SK-N-SH (cell line): ENCODE results near the gene MAP2K3. TPM values are rescaled to one million over a fixed set of nuclear protein-coding genes. Genes with fewer than 3 reads are reported as not detected.

Experiments used
- CTCF ChIA-PET: fragments of 300-600, 350-600 bp; formaldehyde crosslinking; extraction: SDS; loops from one replicate; lab custom pipeline; 2021; lab: Yijun Ruan, JAX
- POLR2A ChIA-PET: fragments of 350-600 bp; sonication (Branson Sonifier 250); formaldehyde crosslinking; extraction: SDS; loops from one replicate; lab custom pipeline; 2020; ENCODE audit warnings: antibody characterized with exemption, inconsistent platforms; lab: Yijun Ruan, JAX
- DNase-seq: peaks from one replicate; pipeline ENCODE4 v3.0.0; 2012
- H2AFZ ChIP-seq: fragments of 200-600 bp; sonication (generic); 2 replicates; pipeline ENCODE4 v1.8.1; 2016; ENCODE audit warnings: antibody characterized with exemption, mild to moderate bottlenecking, low read depth
- H3F3A ChIP-seq: fragments of 200-600 bp; sonication (generic); replicated peaks from 2 replicates; pipeline ENCODE3; 2016; ENCODE audit warnings: antibody characterized with exemption, mild to moderate bottlenecking; ENCODE audit not compliant: insufficient read depth
- H3K27ac ChIP-seq, 2 experiments: fragments of 200-500 bp in 1 of 2; fragments of 200-600 bp in 1 of 2; sonication (Bioruptor generic) in 1 of 2; sonication (generic), shearing (Covaris generic) in 1 of 2; 2 replicates each; pipeline versions ENCODE4 v1.5.1 to v1.6.1; 2014 to 2016; ENCODE audit warnings: low read depth in 2 of 2, inconsistent platforms in 1 of 2, low read length in 1 of 2, mild to moderate bottlenecking in 1 of 2, mixed read lengths in 1 of 2
- H3K27me3 ChIP-seq: fragments of 200-600 bp; sonication (generic), shearing (Covaris generic); 2 replicates; pipeline ENCODE4 v1.6.1; 2016; ENCODE audit warnings: mixed run types; ENCODE audit not compliant: insufficient read depth
- H3K36me3 ChIP-seq, 2 experiments: fragments of 200-500 bp in 1 of 2; fragments of 200-600 bp in 1 of 2; sonication (Bioruptor generic) in 1 of 2; sonication (generic) in 1 of 2; replicated peaks in 1 of 2; 2 replicates each; pipeline versions ENCODE3 to v1.5.1; 2014 to 2016; ENCODE audit warnings: low read length in 1 of 2, mild to moderate bottlenecking in 1 of 2; ENCODE audit not compliant: insufficient read depth in 2 of 2, control insufficient read depth in 1 of 2
- H3K4me1 ChIP-seq, 2 experiments: fragments of 200-500 bp in 1 of 2; fragments of 200-600 bp in 1 of 2; sonication (Bioruptor generic) in 1 of 2; sonication (generic), shearing (Covaris generic) in 1 of 2; 2 replicates each; pipeline versions ENCODE4 v1.5.1 to v1.6.1; 2014 to 2016; ENCODE audit warnings: low read depth in 1 of 2, low read length in 1 of 2, mixed run types in 1 of 2; ENCODE audit not compliant: insufficient read depth in 2 of 2, control insufficient read depth in 1 of 2
- H3K4me2 ChIP-seq: fragments of 200-600 bp; sonication (generic), shearing (Covaris generic); 2 replicates; pipeline ENCODE4 v1.6.1; 2017; ENCODE audit warnings: mixed run types
- H3K4me3 ChIP-seq, 2 experiments: fragments of 200-500 bp in 1 of 2; fragments of 200-600 bp in 1 of 2; sonication (Bioruptor generic) in 1 of 2; sonication (generic), shearing (Covaris generic) in 1 of 2; 2 replicates each; pipeline versions ENCODE4 v1.5.1 to v1.8.1; 2014 to 2016; ENCODE audit warnings: low read depth in 2 of 2, inconsistent platforms in 1 of 2, low read length in 1 of 2, mild to moderate bottlenecking in 1 of 2, mixed read lengths in 1 of 2, moderate library complexity in 1 of 2
- H3K79me2 ChIP-seq: fragments of 200-600 bp; sonication (generic); 2 replicates; pipeline ENCODE4 v1.8.1; 2017; ENCODE audit warnings: mild to moderate bottlenecking; ENCODE audit not compliant: insufficient read depth
- H3K9ac ChIP-seq: fragments of 200-600 bp; sonication (generic); 2 replicates; pipeline ENCODE4 v1.6.1; 2017; ENCODE audit warnings: mixed run types
- H3K9me2 ChIP-seq: fragments of 200-600 bp; sonication (generic); 2 replicates; pipeline ENCODE4 v1.6.1; 2017; ENCODE audit warnings: mixed run types
- H3K9me3 ChIP-seq: fragments of 200-600 bp; sonication (generic); 2 replicates; pipeline ENCODE4 v1.6.1; 2017; ENCODE audit warnings: mixed run types, mild to moderate bottlenecking, moderate library complexity
- H4K20me1 ChIP-seq: fragments of 200-600 bp; sonication (generic); 2 replicates; pipeline ENCODE4 v1.6.1; 2017; ENCODE audit warnings: mild to moderate bottlenecking, mixed run types; ENCODE audit not compliant: insufficient read depth
- CHD2 ChIP-seq: fragments of 150-350 bp; IDR thresholded peaks from 2 replicates; pipeline ENCODE4 v1.6.1; 2018; ENCODE audit warnings: low read length; ENCODE audit not compliant: partially characterized antibody
- EP300 ChIP-seq, 2 experiments: IDR thresholded peaks; 2 replicates each; pipeline versions ENCODE4 v1.4.0 to v1.6.1; 2012; ENCODE audit warnings: borderline replicate concordance in 1 of 2, low read depth in 1 of 2, low read length in 1 of 2
- EZH2phosphoT487 ChIP-seq: fragments of 200-600 bp; sonication (generic); IDR thresholded peaks from 2 replicates; pipeline ENCODE4 v1.6.1; 2017; ENCODE audit warnings: low read depth, mixed run types, mild to moderate bottlenecking, antibody characterized with exemption, moderate library complexity, borderline replicate concordance
- FOSL2 ChIP-seq: IDR thresholded peaks from 2 replicates; pipeline ENCODE4 v1.4.0; 2012; ENCODE audit warnings: low read depth, mild to moderate bottlenecking, moderate library complexity, borderline replicate concordance
- FOXM1 ChIP-seq: IDR thresholded peaks from 2 replicates; pipeline ENCODE4 v1.4.0; 2012; ENCODE audit warnings: low read depth, mild to moderate bottlenecking
- GABPA ChIP-seq: IDR thresholded peaks from 2 replicates; pipeline ENCODE4 v1.4.0; 2012; ENCODE audit warnings: low read depth, mild to moderate bottlenecking
- IRF3 ChIP-seq: fragments of 150-350 bp; IDR thresholded peaks from 2 replicates; pipeline ENCODE4 v1.6.1; 2016; ENCODE audit warnings: mild to moderate bottlenecking, low read depth, low read length
- MEF2A ChIP-seq: IDR thresholded peaks from 2 replicates; pipeline ENCODE4 v1.4.0; 2012; ENCODE audit warnings: low read depth, borderline replicate concordance
- MXI1 ChIP-seq: IDR thresholded peaks from 2 replicates; pipeline ENCODE4 v1.6.1; 2012; ENCODE audit warnings: mild to moderate bottlenecking, low read depth, low read length, improper control_type of control experiment
- RCOR1 ChIP-seq: fragments of 150-350 bp; IDR thresholded peaks from 2 replicates; pipeline ENCODE4 v1.6.1; 2017; ENCODE audit warnings: antibody characterized with exemption, low read length
- RFX5 ChIP-seq: IDR thresholded peaks from 2 replicates; pipeline ENCODE4 v1.6.1; 2012; ENCODE audit warnings: mild to moderate bottlenecking, improper control_type of control experiment, low read length
- SMC3 ChIP-seq: IDR thresholded peaks from 2 replicates; pipeline ENCODE4 v1.6.1; 2012; ENCODE audit warnings: low read depth, low read length, improper control_type of control experiment
- TEAD4 ChIP-seq: IDR thresholded peaks from 2 replicates; pipeline ENCODE4 v1.4.0; 2012; ENCODE audit warnings: mild to moderate bottlenecking, borderline replicate concordance; ENCODE audit not compliant: insufficient read depth
- YY1 ChIP-seq: IDR thresholded peaks from 2 replicates; pipeline ENCODE4 v1.4.0; 2012; ENCODE audit warnings: low read depth, mild to moderate bottlenecking
- ZBTB33 ChIP-seq: IDR thresholded peaks from 2 replicates; pipeline ENCODE4 v1.4.0; 2012; ENCODE audit warnings: low read depth, borderline replicate concordance
- WGBS: methylation state at CpG from one replicate; pipeline ENCODE4 v1.1.6; 2017; ENCODE audit warnings: low lambda C conversion rate; 5-methylcytosine and 5-hydroxymethylcytosine counted together
- polyA plus RNA-seq, 3 experiments: library from polyadenylated mRNA; depleted of rRNA; stranded (reverse); fragments of >200 nt; gene quantifications; 2 replicates each; pipeline ENCODE4 v1.2.3, GENCODE V29; 2012
- TF ChIP-seq, protein P1 (sequence below): IDR thresholded peaks from 2 replicates; pipeline ENCODE4 v1.4.0; 2012; ENCODE audit warnings: low read depth
- TF ChIP-seq, protein P2 (sequence below): IDR thresholded peaks from 2 replicates; pipeline ENCODE4 v1.4.0; 2012; ENCODE audit warnings: low read depth, borderline replicate concordance
- TF ChIP-seq, protein P3 (sequence below): IDR thresholded peaks from 2 replicates; pipeline ENCODE4 v1.6.1; 2012; ENCODE audit warnings: mild to moderate bottlenecking, low read depth, low read length, moderate library complexity
- TF ChIP-seq, protein P4 (sequence below): fragments of 150-350 bp; IDR thresholded peaks from 2 replicates; pipeline ENCODE4 v1.6.1; 2017; ENCODE audit warnings: antibody characterized with exemption, low read length, low read depth, borderline replicate concordance

MAP2K3 gene
- polyA plus RNA-seq, 1 of the 3 experiments (the other 2 are of a cell fraction) = 30.0 TPM

- POLR2A ChIA-PET = no interaction called here
- H3K9me3 ChIP-seq = no peaks in the 10 kb centered on the region
- H3K4me1 ChIP-seq = peaks cover 0 to 3% of the 10 kb centered on the region in 2 experiments; a peak in 1 of 4 replicates
- H3K27ac ChIP-seq = no peak overlapping the region
- H3F3A ChIP-seq = no peaks in the 10 kb centered on the region
- WGBS = 83% methylated on average over 12 of the region's 23 CpGs
- H3K4me2 ChIP-seq = no peak overlapping the region
- H3K9ac ChIP-seq = no peak overlapping the region
- TF ChIP-seq MEF2A = no peak
- TF ChIP-seq EZH2phosphoT487 = no peak
- no peak for TF ChIP-seq GABPA
- no peak for TF ChIP-seq FOXM1
- no peak for TF ChIP-seq EP300 (IDR thresholded peaks at IDR 0.05; ENCODE audit: borderline replicate concordance in 1 of 2, low read depth in 1 of 2, low read length in 1 of 2)
- no peak for TF ChIP-seq RFX5
- TF ChIP-seq RCOR1 = no peak
- TF ChIP-seq, protein P1, sequence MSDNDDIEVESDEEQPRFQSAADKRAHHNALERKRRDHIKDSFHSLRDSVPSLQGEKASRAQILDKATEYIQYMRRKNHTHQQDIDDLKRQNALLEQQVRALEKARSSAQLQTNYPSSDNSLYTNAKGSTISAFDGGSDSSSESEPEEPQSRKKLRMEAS = no peak
- TF ChIP-seq, protein P2, sequence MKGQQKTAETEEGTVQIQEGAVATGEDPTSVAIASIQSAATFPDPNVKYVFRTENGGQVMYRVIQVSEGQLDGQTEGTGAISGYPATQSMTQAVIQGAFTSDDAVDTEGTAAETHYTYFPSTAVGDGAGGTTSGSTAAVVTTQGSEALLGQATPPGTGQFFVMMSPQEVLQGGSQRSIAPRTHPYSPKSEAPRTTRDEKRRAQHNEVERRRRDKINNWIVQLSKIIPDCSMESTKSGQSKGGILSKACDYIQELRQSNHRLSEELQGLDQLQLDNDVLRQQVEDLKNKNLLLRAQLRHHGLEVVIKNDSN = no peak
- TF ChIP-seq CHD2 = no peak
- TF ChIP-seq MXI1 = no peak
- no peak for TF ChIP-seq YY1
- TF ChIP-seq TEAD4 = no peak
- TF ChIP-seq SMC3 = no peak
- TF ChIP-seq, all 33 proteins: peak for 0
- Histone ChIP-seq H3K4me3 (no peak overlapping the region), H3K36me3 (no peaks in the 10 kb centered on the region), H3K27me3 (no peaks in the 10 kb centered on the region), H4K20me1 (no peaks in the 10 kb centered on the region), H3K9me2 (no peaks in the 10 kb centered on the region), H2AFZ (no peak overlapping the region), H3K79me2 (no peaks in the 10 kb centered on the region)
- CTCF ChIA-PET = no interaction called here
- DNase-seq = no peak
These were observed 67.9 kb downstream of the MAP2K3 start for GRCh38 chr17:21352221-21352980.

- no peak for DNase-seq
- Histone ChIP-seq H3K9me3 (no peaks in the 10 kb centered on the region), H3K79me2 (no peaks in the 10 kb centered on the region), H3K27me3 (no peaks in the 10 kb centered on the region), H3K9me2 (no peaks in the 10 kb centered on the region), H3K36me3 (no peaks in the 10 kb centered on the region), H3K9ac (no peak overlapping the region), H3K27ac (no peak overlapping the region), H3K4me3 (no peak overlapping the region), H2AFZ (no peak overlapping the region), H3K4me1 (peaks cover 0 to 8% of the 10 kb centered on the region in 2 experiments; a peak in 1 of 4 replicates), H3F3A (no peaks in the 10 kb centered on the region), H3K4me2 (no peak overlapping the region), H4K20me1 (no peaks in the 10 kb centered on the region)
- ChIA-PET POLR2A (no interaction called here), CTCF (no interaction called here)
- WGBS = 78% methylated on average over 7 of the region's 8 CpGs
- TF ChIP-seq ZBTB33 = no peak
- TF ChIP-seq RFX5 = no peak
- TF ChIP-seq, protein P3, sequence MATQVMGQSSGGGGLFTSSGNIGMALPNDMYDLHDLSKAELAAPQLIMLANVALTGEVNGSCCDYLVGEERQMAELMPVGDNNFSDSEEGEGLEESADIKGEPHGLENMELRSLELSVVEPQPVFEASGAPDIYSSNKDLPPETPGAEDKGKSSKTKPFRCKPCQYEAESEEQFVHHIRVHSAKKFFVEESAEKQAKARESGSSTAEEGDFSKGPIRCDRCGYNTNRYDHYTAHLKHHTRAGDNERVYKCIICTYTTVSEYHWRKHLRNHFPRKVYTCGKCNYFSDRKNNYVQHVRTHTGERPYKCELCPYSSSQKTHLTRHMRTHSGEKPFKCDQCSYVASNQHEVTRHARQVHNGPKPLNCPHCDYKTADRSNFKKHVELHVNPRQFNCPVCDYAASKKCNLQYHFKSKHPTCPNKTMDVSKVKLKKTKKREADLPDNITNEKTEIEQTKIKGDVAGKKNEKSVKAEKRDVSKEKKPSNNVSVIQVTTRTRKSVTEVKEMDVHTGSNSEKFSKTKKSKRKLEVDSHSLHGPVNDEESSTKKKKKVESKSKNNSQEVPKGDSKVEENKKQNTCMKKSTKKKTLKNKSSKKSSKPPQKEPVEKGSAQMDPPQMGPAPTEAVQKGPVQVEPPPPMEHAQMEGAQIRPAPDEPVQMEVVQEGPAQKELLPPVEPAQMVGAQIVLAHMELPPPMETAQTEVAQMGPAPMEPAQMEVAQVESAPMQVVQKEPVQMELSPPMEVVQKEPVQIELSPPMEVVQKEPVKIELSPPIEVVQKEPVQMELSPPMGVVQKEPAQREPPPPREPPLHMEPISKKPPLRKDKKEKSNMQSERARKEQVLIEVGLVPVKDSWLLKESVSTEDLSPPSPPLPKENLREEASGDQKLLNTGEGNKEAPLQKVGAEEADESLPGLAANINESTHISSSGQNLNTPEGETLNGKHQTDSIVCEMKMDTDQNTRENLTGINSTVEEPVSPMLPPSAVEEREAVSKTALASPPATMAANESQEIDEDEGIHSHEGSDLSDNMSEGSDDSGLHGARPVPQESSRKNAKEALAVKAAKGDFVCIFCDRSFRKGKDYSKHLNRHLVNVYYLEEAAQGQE = no peak
- TF ChIP-seq, protein P4, sequence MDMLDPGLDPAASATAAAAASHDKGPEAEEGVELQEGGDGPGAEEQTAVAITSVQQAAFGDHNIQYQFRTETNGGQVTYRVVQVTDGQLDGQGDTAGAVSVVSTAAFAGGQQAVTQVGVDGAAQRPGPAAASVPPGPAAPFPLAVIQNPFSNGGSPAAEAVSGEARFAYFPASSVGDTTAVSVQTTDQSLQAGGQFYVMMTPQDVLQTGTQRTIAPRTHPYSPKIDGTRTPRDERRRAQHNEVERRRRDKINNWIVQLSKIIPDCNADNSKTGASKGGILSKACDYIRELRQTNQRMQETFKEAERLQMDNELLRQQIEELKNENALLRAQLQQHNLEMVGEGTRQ = no peak
- no peak for TF ChIP-seq FOSL2
- TF ChIP-seq CHD2 = no peak
- no peak for TF ChIP-seq MXI1
- no peak for TF ChIP-seq FOXM1
- TF ChIP-seq IRF3 = no peak
These were observed 68.4 kb downstream of the MAP2K3 start for GRCh38 chr17:21352981-21353265.
